VCaP (cell line): ENCODE data around the gene CLCN7.

ENCODE experiments used
- H3K27ac ChIP-seq: fragments of 450-650 bp; 2 replicates; pipeline ENCODE4 v1.5.1; 2017
- TF ChIP-seq, protein P1 (sequence below): fragments of 450-650 bp; conservative IDR thresholded peaks from 2 replicates; pipeline ENCODE4 v1.5.1; 2017; ENCODE audit warnings: mild to moderate bottlenecking, moderate library complexity

The CLCN7 gene

DNA sequence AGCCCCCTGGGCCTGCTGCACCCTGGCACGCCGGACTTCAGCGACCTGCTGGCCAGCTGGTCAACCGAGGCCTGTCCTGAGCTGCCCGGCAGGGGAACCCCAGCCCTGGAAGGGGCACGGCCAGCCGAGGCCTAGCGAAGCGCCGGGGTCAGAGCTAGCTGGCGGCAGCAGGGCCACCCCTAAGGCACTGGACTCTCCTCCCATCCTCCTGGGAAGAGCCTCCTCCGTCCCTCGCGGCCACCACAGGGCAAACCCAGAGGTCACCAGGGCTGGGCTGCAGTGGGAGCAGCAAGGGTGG lies 41.6 kb downstream of the CLCN7 start:
- no peak overlapping the region for H3K27ac ChIP-seq

DNA sequence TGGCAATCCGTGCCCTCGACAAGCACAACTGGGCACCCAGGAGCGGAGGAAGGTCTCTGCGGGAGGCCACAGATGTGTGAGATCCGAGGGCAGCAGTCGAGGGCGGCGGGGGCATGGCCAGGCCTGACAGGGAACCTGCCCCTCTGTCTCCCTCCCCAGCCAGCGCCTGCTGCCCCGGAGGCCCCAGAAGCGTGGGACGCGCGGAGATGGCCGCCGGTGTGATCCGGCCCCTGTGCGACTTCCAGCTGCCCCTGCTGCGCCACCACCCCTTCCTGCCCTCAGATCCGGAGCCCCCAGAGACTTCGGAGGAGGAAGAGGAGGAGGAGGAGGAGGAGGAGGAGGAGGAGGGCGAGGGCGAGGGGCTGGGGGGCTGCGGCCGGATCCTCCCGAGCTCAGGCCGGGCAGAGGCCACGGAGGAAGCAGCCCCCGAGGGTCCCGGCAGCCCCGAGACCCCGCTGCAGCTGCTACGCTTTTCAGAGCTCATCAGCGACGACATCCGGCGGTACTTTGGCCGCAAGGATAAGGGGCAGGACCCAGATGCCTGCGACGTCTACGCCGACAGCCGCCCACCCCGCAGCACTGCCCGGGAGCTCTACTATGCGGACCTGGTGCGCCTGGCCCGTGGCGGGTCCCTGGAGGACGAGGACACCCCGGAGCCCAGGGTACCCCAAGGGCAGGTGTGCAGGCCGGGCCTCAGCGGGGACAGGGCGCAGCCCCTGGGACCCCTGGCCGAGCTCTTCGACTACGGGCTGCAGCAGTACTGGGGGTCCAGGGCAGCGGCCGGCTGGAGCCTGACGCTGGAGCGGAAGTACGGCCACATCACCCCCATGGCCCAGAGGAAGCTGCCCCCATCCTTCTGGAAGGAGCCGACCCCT lies 42.2 kb downstream of the CLCN7 start:
- TF ChIP-seq, protein P1, sequence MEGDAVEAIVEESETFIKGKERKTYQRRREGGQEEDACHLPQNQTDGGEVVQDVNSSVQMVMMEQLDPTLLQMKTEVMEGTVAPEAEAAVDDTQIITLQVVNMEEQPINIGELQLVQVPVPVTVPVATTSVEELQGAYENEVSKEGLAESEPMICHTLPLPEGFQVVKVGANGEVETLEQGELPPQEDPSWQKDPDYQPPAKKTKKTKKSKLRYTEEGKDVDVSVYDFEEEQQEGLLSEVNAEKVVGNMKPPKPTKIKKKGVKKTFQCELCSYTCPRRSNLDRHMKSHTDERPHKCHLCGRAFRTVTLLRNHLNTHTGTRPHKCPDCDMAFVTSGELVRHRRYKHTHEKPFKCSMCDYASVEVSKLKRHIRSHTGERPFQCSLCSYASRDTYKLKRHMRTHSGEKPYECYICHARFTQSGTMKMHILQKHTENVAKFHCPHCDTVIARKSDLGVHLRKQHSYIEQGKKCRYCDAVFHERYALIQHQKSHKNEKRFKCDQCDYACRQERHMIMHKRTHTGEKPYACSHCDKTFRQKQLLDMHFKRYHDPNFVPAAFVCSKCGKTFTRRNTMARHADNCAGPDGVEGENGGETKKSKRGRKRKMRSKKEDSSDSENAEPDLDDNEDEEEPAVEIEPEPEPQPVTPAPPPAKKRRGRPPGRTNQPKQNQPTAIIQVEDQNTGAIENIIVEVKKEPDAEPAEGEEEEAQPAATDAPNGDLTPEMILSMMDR: no peak
- peak overlapping the region; percentile 91; the same call in 1 of the 2 replicates for H3K27ac ChIP-seq

More for the DNA sequence above, 41.6 kb downstream of the CLCN7 start:
- TF ChIP-seq, protein P1: no peak

DNA sequence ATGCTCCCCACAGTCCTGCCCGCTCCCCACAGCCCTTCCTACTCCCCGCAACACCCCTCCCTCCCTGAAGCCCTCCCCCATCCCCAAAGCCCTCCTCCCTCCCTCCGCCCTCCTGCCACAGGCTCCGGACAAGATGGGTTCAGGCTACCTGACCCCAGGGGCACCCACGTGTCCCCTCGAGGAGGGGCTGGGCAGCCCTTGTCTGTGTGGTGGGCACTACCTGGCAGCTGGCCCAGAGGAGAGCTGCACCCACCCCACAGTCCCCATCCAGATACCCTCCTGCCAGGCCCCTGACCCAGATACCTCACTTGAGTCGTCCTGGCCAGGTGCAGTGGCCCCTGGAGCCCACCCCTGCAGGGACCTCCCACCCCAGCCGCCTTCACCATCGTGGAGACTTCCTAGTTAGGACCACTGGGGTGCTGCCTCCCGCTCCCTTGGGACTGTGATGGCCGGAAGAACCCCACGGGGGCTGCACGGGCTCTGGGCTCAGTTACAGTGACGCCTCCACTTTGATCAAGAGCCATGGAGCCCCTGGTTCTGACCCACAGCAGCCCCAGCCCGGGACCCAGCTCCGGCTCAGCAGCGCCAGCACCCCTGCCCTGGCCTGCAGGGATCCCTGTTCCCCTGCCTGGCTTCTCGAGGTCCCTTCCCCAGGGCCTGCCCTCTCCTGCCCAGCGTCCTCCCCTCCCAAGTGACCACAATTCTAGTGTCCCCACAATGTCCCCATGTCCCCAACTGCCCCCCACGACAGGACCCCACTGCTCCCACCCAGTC lies 43.1 kb downstream of the CLCN7 start:
- H3K27ac ChIP-seq: peak overlapping the region; percentile 91

DNA sequence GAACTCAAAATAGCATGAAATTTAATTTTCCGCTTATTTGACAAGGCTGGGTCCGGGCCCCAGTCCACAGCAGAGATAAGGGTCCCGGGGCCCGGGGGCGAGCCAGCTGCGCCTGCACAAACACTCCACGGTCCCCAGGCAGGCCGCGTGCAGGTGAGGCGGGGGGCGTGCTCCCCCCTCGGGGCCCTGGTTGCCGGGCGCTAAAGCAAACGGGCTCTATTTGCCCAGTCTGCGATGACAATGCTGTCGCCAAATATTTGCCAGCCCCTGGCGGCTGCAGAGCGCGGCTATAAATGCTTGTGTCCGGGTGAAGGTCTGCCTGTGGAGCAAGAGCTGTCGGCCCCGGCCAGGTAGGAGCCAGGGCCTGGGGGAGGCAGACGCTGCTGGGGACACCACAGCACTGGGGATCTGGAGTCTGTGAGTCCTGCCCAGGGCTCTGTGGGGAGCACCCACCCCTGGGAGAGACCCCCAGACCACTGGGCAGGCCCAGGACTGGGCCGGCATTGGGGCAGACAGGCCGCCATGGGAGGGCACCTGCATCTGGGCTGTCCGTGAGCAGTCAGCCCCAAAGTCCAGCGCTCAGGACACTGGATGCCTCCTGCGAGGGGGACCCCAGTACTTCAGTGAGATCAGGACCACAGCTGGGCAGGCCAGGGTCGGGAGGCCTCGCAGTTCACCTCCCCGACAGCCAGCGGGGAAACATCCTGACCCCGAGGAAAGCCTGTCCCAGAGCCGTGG lies 43.9 kb downstream of the CLCN7 start, which contains the start of gene PERCC1:
Gene PERCC1, plus strand, starts transcription at position 320 of the 738 bp plus-strand sequence. CDS start 1,516 bp downstream, outside the sequence.
- H3K27ac ChIP-seq: peak within 1 kb of the TSS; percentile 91
- TF ChIP-seq, protein P1: peak; percentile 22; the same call in 1 of the 2 replicates

More for the DNA sequence above, 43.1 kb downstream of the CLCN7 start:
- TF ChIP-seq, protein P1: no peak

DNA sequence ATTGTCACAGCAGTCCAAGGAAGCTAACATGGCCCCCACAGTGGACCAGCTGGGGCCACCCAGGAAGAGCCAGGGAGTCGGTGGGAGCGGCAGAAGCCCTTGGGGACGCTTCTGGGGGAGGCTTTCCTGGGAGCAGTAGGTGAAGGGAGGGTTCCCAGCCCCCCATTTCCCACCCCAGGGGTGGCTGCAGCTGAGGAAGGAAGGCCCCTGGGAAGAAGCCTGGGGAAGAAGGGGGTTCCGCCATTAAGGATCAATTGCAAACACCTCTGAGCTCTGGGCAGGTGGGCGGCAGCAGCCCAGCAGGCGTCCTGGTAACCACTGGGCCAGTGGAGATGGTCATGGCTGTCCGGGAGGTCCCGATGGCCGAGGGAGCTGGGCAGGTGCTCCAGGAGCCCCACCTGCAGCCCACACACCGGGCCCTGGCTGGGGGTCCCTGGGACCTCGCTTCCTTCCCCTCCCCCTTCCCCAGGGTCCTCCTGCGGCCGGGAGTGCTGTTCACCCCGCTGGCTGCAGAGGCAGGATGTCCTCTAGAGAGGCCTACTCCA lies 44.5 kb downstream of the CLCN7 start:
- H3K27ac ChIP-seq: peak overlapping the region; percentile 91
- TF ChIP-seq, protein P1: no peak

DNA sequence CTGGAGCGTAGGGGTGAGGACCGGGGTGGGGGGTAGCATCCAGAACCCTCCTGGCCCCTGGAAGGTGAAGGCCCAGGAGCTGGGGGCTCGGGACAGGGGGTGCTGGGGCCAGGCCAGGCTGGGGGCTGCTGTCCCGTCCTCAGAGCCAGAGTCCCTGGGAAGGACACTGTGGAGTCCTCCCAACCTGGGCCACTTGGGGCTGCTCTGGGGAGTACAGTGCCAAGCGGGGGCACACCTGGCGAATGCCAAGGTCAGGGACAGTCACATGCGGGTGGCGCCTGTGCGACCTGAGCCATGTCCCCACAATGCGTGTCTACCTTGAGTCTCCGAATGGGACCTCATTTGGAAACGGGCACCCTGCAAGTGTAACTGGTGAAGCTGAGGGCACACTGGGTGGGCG lies 45.2 kb downstream of the CLCN7 start:
- TF ChIP-seq, protein P1: no peak
- peak overlapping the region; percentile 91 for H3K27ac ChIP-seq
